GM04503 (cell line): Measurements from ENCODE around the gene C21orf91.

ENCODE experiments used
- DNase-seq: peaks from one replicate; pipeline ENCODE4 v3.0.0-alpha.2; 2012; ENCODE audit warnings: low read depth

C21orf91 gene

DNA sequence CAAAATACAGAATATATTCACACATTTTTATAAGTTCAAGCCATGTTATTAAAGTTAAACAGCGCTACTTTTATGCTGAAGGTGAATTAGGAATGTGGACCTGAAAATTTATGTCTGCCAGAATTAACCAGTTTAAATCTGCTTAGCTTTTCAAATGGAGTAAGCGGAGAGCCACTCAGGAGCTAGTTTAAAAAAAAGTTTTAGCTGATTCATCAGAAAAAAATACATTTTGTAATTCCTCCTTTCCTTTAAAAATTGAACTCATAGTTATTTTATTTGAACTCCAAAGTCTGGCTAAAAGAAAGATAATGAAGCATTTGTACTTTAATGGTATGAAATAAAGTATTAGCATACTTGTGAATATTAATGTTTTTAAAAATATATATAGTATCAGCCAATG, 21.2 kb downstream of the C21orf91 start:
- DNase-seq: no peak

DNA sequence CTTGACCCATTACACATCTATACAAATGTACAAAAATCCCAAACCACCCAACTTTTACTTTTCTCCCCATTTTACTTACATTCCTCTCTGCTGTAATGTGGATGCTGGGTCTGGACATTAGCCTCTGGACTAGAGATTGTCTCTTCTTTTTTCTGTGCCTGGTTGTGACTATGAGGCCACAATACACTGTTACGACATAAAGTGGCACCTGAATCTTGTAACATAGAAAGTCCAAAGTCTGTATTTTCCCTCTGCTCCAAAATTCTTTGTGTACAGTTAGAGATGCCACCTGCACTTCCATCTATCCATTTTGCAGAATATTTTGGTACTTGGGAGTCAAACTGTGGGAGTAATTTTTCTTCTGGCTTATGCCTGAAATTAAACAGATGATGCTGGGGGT, 22.7 kb downstream of the C21orf91 start:
- DNase-seq: no peak

DNA sequence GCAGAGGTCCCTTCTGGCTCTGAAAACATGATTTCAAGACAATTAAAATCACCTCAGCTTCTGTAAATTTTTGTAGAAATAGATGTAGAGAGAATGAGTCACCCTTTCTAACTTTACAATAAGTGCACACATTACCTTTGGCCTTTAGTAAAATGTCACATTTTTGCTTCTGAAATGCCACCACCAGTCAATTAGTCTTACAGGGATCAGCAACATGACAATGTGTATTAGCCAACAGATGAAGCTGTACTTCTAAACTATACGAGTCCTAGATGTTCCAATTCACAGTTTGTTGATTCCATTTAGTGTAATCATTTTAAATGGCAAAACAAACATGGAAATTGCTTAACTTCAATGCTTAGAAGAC, 23.1 kb downstream of the C21orf91 start:
- DNase-seq: no peak

DNA sequence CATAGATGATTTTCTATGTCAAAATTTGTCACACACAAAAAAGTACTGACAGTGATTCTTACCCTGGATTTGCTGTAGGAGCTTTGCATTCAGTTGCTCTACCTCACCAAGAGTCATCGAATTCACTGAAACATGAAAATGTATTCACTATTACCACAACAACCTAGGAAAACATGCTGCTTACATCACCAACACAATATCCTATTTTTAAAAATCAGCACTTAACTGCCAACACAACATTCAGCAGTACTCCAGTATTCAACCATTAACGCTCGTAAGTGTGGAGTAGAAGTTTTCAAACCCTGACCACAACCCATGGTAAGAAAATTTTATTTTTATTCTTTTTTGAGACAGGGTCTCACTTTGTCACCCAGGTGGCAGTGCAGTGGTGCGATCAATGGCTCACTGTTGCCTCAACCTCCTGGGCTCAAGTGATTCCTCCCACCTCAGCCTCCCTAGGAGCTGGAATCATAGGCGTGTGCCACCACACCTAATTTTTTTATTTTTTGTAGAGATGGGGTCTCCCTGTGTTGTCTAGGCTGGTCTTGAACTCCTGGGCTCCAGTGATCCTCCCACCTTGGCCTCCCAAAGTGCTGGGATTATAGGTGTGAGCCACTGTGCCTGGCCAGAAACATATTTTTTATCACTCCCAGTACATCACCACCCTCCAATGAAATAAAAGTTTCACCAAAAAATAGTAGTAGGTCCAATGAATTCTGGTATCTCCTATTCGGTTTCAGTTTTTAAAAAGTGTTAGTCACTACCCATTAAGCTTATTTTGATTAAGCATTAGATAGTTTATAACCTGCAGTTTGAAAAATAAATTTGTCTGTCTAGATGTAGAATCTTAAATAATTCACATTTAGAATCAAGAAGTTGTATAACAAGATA, 23.8 kb downstream of the C21orf91 start:
- no peak for DNase-seq

DNA sequence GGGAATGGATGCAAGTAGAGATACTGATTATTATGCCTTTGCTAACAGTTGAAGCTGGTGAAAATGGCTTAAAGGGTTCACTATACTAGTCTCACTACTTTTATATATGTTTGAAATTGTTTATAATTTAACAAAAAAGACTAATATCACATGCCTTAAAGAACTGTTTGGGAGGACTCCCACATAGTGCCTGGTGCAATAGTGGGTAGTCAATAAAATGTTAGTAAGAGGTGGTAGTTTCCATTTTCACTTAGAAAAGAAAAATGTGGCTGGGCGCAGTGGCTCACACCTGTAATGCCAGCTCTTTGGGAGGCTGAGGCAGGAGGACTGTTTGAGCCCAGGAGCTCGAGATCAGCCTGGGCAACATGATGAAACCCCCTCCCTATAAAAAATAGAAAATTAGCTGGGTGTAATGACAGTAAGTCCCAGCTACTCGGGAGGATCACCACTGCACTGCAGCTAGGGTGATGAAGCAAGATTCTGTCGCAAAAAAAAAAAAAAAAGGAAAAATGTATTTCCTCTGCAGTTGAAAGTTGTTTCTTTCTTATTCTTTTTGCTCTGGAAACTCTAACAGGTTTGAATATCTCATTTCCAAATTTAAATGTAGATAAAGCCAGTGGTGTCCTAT, 24.5 kb downstream of the C21orf91 start:
- DNase-seq: no peak

DNA sequence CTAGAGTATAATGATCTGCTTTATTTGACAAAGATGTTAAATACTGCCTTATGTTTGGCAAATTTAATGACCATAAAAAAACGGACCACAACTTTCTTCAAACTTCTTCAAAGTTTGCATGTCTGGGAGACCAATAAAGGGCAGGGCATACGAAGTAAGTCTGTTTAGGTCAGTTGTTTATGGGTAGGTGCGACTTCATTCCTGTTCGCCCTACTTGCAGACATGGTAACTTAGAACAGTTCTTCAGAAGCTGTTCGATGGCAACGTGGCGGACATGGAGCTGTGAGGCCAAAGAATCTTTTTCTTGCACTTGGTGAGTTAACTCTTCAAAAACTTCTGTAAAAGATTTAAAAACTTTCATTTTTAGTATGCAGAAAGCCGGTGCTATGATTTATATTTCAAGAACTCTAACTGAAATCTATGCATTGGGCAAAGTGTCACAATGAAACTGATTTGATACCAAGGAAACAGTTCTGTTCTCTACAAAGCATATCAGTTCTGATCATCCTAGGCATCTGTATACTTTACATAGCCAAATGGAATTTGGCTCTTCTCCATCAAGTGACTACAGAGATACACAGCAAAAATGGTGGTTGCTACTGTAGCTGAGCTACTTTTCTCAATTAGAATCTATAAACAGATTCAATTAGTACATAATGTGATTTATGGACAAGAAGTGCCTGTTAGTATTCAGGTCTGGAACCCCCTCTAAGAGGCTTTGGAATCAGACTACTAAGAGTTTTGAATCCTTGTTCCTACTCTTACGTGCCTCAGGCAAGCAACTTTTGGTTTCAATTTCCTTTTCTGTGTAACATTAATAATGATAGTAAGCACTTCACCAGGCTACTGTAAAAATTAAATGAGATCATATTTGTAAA, 25.7 kb downstream of the C21orf91 start:
- no peak for DNase-seq

DNA sequence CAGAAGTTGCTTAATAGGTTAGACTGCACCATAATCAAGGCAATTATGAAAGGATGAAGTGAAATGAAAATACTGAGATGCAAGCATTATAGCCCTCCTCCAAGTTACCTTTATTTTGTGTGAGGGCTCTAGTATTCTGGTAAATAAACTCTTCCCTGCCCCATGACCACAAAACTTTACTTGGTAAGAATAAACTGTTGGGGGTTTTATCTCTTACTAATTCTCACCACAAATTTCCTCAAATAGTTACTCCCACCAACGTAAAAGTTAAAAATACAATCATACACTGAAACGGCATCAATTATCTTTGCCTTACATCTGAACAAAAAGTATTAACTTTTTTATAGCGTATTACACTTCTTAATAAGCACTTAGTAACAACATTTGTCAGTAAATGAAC, 29.5 kb downstream of the C21orf91 start:
- DNase-seq: no peak

DNA sequence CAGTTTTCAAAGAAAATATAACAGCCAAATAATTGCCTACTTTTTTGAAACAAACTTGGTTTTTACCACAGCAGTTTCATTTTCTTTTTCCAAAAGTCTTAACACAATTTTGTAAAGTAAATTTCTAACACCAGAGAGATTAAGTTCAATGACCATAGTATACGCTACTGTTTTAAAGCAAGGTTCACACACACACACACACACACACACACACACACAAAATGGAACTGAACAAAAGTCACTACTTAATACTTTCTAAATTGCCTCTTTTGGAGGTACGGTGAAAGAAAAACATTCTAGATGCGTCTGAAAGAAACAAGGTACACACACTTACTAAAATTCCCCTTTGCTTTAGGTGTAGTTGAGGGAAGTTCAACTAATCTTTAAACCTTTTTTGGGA, 30.1 kb downstream of the C21orf91 start:
- DNase-seq: no peak

DNA sequence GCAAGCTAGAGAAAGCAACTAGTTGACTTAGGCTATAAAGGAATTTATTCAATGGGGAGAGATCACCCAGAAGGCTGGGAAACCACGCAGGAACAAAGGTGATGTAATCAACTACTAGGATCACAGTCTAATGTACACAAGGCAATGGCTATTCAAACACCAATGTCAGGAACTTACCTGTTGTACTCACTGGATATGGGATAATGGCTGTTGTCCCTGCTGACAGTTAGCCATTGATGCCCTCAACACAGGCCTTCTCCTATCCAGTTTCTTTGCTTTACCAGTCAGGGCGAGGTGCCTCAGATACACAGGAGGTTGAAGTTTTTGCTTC, 32.3 kb downstream of the C21orf91 start:
- DNase-seq: no peak

DNA sequence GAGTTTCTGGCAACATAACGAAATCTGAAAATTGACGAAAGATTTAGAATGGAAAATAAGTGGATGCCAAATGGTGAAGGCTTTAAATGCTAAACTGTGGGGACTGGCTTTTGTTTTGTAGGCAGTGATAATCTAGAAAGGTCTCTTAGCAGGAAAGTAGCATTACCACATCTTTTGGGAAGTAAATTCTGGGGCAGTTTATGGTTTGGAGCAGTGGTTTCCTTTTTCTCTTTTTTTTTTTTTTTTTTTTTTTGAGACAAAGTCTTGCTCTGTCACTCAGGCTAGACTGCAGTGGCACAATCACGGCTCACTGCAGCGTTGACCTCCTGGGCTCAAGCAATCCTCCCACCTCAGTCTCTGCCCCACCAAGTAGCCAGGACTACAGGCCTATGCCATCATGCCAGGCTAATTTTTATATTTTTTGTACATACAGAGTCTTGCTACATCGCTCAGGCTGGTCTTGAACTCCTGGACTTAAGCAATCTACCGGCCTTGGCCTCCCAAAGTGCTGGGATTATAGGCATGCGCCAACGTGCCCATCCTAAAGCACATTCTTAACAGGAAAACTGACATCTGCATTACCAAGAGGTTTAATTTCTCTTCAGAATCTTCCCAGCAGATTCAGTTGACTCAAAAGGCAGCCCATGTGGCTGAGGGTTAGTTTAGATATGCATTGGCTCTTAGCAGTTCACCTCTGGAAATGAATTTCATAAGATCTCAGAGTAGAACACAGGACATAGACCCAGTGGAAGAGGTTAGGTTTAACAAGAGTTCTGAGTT, 32.9 kb downstream of the C21orf91 start:
- no peak for DNase-seq

DNA sequence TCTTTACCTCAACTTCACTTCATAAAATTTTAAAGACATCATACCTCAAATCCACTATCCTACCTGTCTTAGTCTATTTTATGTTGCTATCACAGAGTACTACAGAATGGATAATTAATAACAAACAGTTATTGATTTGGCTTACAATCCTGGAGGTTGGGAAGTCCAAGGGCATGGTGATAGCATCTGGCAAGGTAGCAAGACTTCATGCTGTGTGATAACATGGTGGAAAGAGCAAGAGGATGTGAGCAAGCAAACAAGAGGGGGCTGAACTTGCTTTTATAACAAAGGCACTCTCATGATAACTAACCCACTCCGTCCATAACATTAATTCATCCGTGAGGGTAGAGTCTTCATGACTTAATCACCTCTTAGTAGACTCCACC, 33.8 kb downstream of the C21orf91 start:
- no peak for DNase-seq

DNA sequence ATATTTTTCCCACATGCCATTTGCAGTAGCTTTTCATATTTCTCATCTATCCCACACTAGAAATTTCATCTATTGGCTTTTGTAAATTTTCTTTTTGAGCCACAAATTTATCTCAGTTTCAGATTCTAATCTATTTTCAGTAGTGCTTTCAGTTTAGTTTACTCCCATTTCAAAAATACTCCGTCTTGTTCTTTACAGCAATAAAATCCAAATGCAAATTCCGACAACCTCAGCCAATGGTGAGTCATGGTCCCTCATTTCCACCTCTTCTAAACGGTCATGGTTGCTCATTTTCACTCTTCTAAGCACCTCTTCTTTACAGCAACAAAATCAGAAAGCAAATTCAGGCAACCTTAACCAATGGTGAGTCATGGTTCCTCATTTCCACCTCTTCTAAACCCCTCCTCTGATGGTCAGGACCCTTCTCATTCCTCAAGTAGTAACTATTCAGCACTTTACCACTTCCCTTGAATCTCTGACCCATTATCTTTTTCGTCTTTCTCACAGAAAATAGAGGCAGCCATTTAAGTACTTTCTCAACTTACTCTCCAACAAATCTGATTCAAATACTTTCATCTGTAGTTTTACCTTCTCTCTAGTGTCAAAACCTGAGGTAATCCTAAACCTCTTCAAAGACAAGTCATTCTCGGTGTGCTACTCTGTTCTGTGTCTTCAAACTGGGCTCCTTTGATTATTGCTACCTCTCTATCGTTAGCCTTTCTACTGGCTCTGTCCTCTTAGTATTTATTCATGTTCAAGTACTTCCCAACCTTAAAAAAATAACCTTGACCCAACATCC, 34.4 kb downstream of the C21orf91 start:
- DNase-seq: no peak

DNA sequence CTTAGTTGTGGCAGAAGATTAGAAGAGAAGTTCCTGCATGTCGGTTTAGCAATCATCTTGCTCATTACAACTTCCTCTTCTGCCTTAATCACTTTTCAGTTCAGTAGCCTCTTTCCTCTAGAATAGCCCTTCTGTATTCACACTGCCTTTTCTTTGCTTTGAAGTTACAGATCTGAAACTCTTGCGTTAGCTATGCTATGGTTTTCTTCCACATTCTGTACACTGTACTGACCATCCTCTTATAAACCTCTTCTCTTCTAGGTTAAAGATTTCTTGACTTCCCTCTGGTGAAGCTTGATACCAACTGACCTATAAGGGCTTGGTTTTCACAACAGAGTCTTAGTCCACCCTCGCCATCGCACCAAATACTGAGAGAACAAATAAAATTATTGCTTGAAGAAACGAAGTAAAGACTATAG, 35.0 kb downstream of the C21orf91 start:
- no peak for DNase-seq

DNA sequence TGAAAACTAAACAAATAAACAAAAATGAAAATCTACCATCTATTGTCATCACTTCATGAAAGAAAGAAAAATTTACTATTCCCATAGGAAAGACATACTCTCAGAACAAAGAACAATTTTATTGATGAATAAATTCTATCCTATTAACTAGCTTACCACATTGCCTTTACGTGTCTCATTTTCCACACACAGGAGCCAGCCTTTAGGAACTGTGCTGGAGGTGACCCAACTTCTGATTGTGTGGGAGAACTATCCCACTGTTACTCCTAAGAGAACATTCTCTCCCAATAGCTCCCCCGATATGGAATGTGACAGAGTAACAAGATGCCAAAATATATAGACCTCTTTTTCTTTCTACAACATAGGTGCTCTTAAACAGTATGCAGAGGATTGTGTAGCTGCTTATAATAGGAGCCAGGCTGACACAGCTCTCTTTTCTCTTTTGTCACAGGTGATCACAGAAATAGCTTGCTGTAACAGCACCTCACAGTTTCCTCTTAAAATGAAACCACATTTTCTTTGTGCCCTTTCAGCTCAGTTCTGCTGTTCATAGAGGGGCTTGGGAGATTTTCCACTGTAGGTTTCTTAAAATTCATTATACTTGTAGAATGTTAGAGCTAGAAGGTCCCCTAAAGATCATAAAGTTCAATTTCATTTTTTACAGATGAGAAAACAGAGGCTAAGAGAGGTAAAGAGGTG, 35.5 kb downstream of the C21orf91 start:
- DNase-seq: no peak

DNA sequence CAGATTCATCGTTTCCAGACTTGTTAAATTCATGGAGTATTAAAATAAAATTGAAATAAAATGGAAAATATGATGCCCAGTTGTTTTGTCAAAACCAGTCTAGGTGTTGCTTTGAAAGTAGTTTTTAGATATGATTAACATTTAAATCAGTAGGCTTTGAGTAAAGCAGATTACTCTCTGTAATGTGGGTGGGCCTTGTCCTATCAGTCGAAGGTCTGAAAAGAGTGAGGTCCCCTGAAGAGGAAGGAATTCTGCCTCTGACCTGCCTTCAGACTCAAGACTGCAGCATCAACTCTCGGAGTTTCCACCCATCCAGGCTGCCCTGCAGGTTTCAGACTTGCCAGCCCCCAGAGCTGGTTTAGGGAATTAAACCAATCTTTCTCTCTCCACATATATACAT, 36.2 kb downstream of the C21orf91 start:
- no peak for DNase-seq

DNA sequence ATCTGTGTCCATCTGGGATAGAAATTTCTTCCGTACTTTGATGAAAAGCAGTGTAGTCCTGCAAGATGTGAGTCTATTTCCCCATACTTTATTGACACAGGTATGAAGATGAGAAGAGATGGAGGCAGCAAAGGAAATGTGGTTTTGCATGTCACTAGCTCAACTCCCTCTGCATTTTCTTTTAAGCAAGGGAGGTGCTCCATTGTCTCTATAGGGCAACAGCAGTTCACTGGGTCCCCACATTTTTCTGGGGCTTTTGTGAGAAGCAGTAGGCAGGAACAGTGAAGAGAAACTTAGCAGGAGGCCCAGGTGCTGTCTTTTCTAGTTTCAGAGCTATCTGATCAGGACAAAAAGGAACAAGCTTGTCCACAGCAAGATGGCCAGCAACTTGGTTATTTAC, 37.1 kb downstream of the C21orf91 start:
- DNase-seq: no peak

DNA sequence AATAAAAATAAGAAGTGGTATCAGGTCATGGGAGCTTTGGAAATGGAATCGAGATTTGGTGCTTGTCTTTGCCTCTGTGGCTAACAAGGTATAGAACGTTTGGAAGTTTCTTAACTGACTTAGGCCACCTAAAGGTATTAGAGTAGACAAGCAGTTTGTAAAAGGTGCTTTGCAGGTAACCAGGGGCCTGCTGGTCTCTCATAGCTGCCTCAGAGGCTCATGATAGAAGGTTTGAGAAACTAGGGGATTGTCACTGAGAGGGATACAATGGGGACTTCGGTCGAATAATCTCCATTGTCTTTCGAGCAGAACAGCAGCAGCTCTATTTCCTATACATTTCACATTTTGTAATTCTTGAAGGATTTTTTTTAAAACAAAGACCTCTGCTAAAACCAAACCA, 37.6 kb downstream of the C21orf91 start:
- no peak for DNase-seq

DNA sequence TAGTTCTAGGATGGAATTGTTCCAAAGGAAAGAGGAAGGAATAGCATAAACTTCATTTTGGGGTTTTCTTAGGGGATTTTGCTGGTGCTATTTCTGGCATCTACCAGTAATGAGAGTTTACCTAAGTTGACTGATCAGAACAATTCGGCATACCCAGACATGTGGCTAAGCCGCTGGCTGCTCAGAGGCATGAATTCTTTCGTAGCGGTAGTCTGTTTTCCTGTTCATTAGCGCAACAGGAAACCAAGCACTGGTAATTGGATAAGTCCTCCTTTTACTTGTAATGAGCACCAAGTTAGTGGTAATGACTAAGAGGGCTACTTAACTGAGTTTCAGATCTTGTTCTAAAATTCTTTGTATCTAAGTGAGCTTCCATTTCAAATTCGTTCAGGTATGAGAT, 38.6 kb downstream of the C21orf91 start:
- DNase-seq: no peak

DNA sequence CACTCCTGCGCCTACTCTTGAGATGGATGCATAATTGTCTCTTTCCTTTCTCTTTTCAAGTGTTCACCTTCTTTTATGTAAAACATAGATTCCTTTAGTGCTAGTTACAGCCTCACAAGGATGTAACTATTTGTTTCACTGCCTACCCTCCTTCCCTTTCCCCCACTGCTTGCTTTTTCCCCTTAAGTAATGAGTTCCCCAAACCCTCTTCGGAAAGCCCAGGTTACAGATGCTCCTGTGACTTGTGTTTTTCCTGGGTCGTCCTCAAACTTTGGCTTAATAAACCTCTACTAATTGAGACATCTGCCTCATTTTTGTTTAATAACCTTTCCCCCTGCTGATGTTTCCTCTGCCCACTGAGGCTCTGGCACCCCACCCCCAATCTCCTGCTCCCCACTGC, 39.2 kb downstream of the C21orf91 start:
- DNase-seq: no peak

DNA sequence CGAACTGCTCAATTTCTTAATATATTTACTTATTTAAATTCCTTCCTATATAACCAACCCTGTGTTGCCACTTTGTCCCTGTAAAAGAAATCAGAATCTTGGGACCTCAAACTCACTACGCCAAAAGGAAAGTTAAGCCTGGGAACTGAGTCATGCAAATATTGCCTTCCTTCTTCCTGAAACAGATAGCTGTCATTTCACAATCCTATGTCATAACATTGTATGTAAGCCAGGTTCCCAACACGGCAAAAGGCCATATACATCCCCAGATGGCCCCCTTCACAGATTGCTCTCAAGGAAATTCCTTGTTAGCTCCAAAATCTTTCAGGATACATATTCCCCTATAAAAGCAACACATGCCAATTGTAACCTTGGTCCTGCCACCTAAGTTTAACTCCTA, 39.7 kb downstream of the C21orf91 start:
- no peak for DNase-seq
